ENCODE results near the gene ADAM29.

DNA sequence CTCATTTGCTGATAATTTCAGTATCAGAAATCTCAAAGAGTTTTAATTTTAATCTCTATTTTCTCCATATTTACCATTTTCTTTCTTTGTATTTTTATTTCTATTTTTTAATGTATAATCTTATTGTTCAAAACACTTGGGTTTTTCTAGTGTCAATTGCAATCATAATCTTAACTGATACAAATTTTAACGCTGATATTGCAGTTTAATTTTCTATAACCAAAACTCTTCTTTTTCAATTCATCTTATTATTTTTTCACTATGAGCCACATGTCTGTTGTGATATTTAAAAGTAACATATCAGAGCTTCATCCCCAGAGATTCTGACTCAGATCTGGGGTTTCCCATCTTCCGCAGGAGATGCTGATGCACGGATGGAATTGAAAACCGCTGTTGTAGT lies 16.2 kb downstream of the ADAM29 start:
- TF ChIP-seq, protein P1, sequence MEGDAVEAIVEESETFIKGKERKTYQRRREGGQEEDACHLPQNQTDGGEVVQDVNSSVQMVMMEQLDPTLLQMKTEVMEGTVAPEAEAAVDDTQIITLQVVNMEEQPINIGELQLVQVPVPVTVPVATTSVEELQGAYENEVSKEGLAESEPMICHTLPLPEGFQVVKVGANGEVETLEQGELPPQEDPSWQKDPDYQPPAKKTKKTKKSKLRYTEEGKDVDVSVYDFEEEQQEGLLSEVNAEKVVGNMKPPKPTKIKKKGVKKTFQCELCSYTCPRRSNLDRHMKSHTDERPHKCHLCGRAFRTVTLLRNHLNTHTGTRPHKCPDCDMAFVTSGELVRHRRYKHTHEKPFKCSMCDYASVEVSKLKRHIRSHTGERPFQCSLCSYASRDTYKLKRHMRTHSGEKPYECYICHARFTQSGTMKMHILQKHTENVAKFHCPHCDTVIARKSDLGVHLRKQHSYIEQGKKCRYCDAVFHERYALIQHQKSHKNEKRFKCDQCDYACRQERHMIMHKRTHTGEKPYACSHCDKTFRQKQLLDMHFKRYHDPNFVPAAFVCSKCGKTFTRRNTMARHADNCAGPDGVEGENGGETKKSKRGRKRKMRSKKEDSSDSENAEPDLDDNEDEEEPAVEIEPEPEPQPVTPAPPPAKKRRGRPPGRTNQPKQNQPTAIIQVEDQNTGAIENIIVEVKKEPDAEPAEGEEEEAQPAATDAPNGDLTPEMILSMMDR (IDR thresholded peaks at IDR 0.05; ENCODE audit: low read length) = no peak
- no peak for TF ChIP-seq EZH2 (optimal IDR thresholded peaks at IDR 0.05; ENCODE audit: low read depth, low read length)

All from MM.1S (cell line).